GM12873 (cell line): ENCODE data around the gene IL20RA.

Source experiments
- CTCF ChIP-seq: IDR thresholded peaks from 2 replicates; pipeline ENCODE4 v1.5.1; 2012; ENCODE audit warnings: low read depth, mild to moderate bottlenecking, moderate library complexity, low read length, control low read depth; ENCODE audit not compliant: insufficient read depth; ENCODE audit errors: missing control alignments

IL20RA gene

DNA sequence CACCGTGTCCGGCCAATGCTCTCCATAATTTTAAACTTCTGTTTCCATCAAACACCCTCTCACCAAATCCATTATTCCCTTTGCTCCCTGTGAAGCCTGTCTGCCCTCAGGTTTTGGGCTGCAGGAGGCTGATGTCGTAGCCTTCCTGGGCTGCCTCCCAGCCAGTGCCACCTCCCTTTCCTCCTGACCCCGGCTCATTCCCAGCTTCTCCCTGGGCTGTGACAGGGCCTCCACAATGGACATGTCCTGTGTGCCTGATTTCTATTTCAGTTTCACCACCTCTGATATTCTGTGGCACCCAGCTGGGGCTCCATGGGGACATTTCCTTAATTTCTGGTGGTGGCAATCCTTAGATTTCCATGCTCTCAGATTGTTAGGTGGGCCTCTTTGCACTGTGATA is 28.8 kb downstream of the IL20RA start:
- no peak for TF ChIP-seq CTCF

DNA sequence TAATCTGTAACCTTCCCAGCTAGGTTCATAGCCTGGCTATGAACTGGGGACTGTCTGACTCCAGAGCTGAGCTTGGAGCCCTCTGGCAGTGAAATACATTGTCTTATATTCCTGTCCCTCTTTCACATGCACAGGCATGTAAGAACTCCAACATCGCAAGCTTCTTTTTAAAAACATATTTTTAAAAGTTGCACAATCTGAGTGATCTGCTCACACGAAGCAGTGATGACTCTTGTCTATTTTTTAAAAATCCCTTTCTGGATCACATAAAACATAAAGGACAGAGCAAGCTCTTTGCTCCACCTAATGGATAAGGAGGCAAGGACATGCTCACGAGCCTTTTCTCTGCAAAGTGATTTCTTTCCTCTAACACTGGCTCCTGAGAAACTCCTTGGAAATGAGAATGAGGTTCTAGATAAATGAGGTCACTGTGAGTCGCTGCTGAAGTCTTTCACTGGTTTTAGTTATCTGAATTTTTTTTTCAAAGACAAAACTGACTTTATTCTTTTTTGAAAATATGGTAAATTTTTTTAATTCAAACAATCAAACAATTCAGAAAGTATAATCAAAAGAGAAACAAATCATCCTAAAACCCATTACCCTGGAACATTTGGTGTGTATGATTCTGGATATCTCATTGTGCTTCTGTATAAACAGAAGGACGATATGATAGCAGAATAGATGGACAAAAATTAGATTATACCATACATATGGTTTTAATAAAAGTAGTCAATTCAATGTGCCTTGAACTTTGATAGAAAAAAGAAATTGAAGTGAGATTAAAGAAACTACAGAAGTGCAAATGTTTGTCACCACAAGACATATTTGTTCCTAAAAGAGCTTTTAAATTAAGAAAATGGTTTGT is 30.8 kb downstream of the IL20RA start:
- TF ChIP-seq CTCF: peak; percentile 43

DNA sequence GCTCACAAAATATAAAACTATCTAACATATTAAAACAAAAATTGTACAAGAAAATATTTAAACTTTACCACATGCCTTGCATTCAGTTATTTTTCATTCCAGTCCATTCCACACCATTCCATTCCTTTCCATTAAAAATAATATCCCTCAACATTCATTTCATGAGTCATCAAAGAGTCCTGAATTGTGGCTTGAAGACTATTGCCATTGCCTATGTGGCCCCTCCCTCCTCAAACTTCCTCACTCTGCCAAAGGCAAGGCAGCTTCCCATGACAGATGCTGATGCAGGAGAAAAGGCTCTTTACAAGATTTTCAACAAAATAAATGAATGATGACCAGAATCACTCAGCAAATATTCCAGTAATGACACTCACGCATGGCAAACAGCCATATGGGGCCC is 31.7 kb downstream of the IL20RA start:
- no peak for TF ChIP-seq CTCF

GRCh38 chr6:137011406-137011805 is 33.4 kb downstream of the IL20RA start:
- no peak for TF ChIP-seq CTCF

GRCh38 chr6:137010128-137010718 is 34.5 kb downstream of the IL20RA start:
- no peak for TF ChIP-seq CTCF

- TF ChIP-seq CTCF: no peak
Observed at GRCh38 chr6:137008204-137008603, 36.6 kb downstream of the IL20RA start.

- TF ChIP-seq CTCF: no peak
Observed at GRCh38 chr6:137006056-137006455, 38.7 kb downstream of the IL20RA start.
